IMR-90 (cell line): ENCODE measurements around the gene PELO. TPM values are rescaled to one million over a fixed set of nuclear protein-coding genes. Genes with fewer than 3 reads are reported as not detected.

ENCODE experiments used
- ATAC-seq: fragments of 200-7000 bp; cut with Tn5 transposase; 2 replicates; pipeline ENCODE4 v1.9.1; 2020; ENCODE audit warnings: low read depth, mild to moderate bottlenecking, moderate library complexity
- BruUV-seq: library from RNA; stranded (reverse); fragments of 400-500 nt; replicated peaks from 2 replicates; lab custom pipeline; 2021; lab: Mats Ljungman, UMichigan
- CTCF ChIA-PET: fragments of 300-600 bp; formaldehyde crosslinking; extraction: SDS; loops from one replicate; lab custom pipeline; 2021; ENCODE audit warnings: antibody characterized with exemption; lab: Yijun Ruan, JAX
- POLR2A ChIA-PET: fragments of 300-600 bp; sonication (Branson Sonifier 250); formaldehyde crosslinking; loops from one replicate; lab custom pipeline; 2022; ENCODE audit warnings: antibody characterized with exemption; ENCODE audit not compliant: unreplicated experiment; lab: Charles Lee
- DNase-seq: peaks from one replicate; pipeline ENCODE4 v3.0.0; 2013
- H2AFZ ChIP-seq: replicated peaks from 2 replicates; pipeline ENCODE3; 2013; ENCODE audit warnings: low read length, mild to moderate bottlenecking; ENCODE audit not compliant: poor library complexity
- H2AK5ac ChIP-seq: 2 replicates; pipeline ENCODE4 v1.6.1; 2013; ENCODE audit warnings: low read depth, low read length, inconsistent platforms
- H2AK9ac ChIP-seq: replicated peaks from 2 replicates; pipeline ENCODE3; 2013; ENCODE audit warnings: mild to moderate bottlenecking, low read depth, low read length, moderate library complexity; ENCODE audit not compliant: poor library complexity
- H2BK120ac ChIP-seq: 2 replicates; pipeline ENCODE4 v1.6.1; 2013; ENCODE audit warnings: low read depth, low read length, inconsistent platforms
- H2BK15ac ChIP-seq: 3 replicates; pipeline ENCODE4 v1.6.1; 2013; ENCODE audit warnings: low read depth, low read length, inconsistent platforms
- H2BK20ac ChIP-seq: 2 replicates; pipeline ENCODE4 v1.6.1; 2013; ENCODE audit warnings: low read depth, mild to moderate bottlenecking, inconsistent platforms, low read length, moderate library complexity
- H2BK5ac ChIP-seq: 2 replicates; pipeline ENCODE4 v1.6.1; 2013; ENCODE audit warnings: mild to moderate bottlenecking, low read depth, low read length, inconsistent platforms; ENCODE audit not compliant: poor library complexity, severe bottlenecking
- H3K14ac ChIP-seq: replicated peaks from 2 replicates; pipeline ENCODE4 v1.6.1; 2013; ENCODE audit warnings: low read depth, low read length, inconsistent platforms
- H3K18ac ChIP-seq: 2 replicates; pipeline ENCODE4 v1.6.1; 2013; ENCODE audit warnings: low read depth, low read length, control low read depth
- H3K23ac ChIP-seq: 2 replicates; pipeline ENCODE4 v1.6.1; 2013; ENCODE audit warnings: low read depth, low read length, inconsistent platforms
- H3K27ac ChIP-seq: 2 replicates; pipeline ENCODE4 v1.5.1; 2013; ENCODE audit warnings: mild to moderate bottlenecking, control low read depth, low read length; ENCODE audit not compliant: insufficient read depth
- H3K27me3 ChIP-seq: 2 replicates; pipeline ENCODE4 v1.6.1; 2013; ENCODE audit warnings: low read length; ENCODE audit not compliant: control insufficient read depth, insufficient read depth
- H3K36me3 ChIP-seq: 2 replicates; pipeline ENCODE4 v1.6.1; 2013; ENCODE audit warnings: low read length, mixed read lengths; ENCODE audit not compliant: control insufficient read depth, insufficient read depth
- H3K4ac ChIP-seq: 2 replicates; pipeline ENCODE4 v1.6.1; 2013; ENCODE audit warnings: low read depth, low read length, inconsistent platforms
- H3K4me1 ChIP-seq: 2 replicates; pipeline ENCODE4 v1.6.1; 2013; ENCODE audit warnings: low read length, mixed read lengths; ENCODE audit not compliant: control insufficient read depth, insufficient read depth
- H3K4me2 ChIP-seq: 2 replicates; pipeline ENCODE4 v1.6.1; 2013; ENCODE audit warnings: low read depth, mild to moderate bottlenecking, control low read depth, low read length, moderate library complexity
- H3K4me3 ChIP-seq: 2 replicates; pipeline ENCODE4 v1.5.1; 2013; ENCODE audit warnings: low read depth, mild to moderate bottlenecking, control low read depth, low read length, moderate library complexity; ENCODE audit not compliant: insufficient read depth
- H3K56ac ChIP-seq: 2 replicates; pipeline ENCODE4 v1.6.1; 2013; ENCODE audit warnings: low read length, inconsistent platforms; ENCODE audit not compliant: insufficient read depth; ENCODE audit errors: extremely low read depth
- H3K79me1 ChIP-seq, 2 experiments: 2 replicates each; pipeline ENCODE4 v1.6.1; 2013; ENCODE audit warnings: low read length in 2 of 2, inconsistent platforms in 1 of 2, low read depth in 1 of 2
- H3K9ac ChIP-seq: 2 replicates; pipeline ENCODE4 v1.6.1; 2013; ENCODE audit warnings: low read depth, low read length, control low read depth
- H3K9me1 ChIP-seq: 2 replicates; pipeline ENCODE4 v1.6.1; 2013; ENCODE audit warnings: low read length, inconsistent platforms; ENCODE audit not compliant: insufficient read depth
- H3K9me3 ChIP-seq: 2 replicates; pipeline ENCODE4 v1.6.1; 2013; ENCODE audit warnings: low read length; ENCODE audit not compliant: control insufficient read depth, insufficient read depth
- H4K20me1 ChIP-seq: 2 replicates; pipeline ENCODE4 v1.6.1; 2013; ENCODE audit warnings: low read length, inconsistent platforms; ENCODE audit not compliant: insufficient read depth
- H4K5ac ChIP-seq: 2 replicates; pipeline ENCODE4 v1.6.1; 2013; ENCODE audit warnings: mild to moderate bottlenecking, low read depth, low read length, control low read depth
- H4K8ac ChIP-seq, 2 experiments: 2 replicates each; pipeline ENCODE4 v1.6.1; 2013; ENCODE audit warnings: low read depth in 2 of 2, low read length in 2 of 2, control low read depth in 1 of 2, inconsistent platforms in 1 of 2
- H4K91ac ChIP-seq: 2 replicates; pipeline ENCODE4 v1.6.1; 2013; ENCODE audit warnings: low read depth, low read length, inconsistent platforms; ENCODE audit not compliant: insufficient read depth
- BHLHE40 ChIP-seq: fragments of 150-350 bp; IDR thresholded peaks from 2 replicates; pipeline ENCODE4 v1.6.1; 2016; ENCODE audit warnings: mild to moderate bottlenecking, low read depth, low read length
- CHD1 ChIP-seq: IDR thresholded peaks from 2 replicates; pipeline ENCODE4 v1.6.1; 2012; ENCODE audit warnings: low read depth, low read length, improper control_type of control experiment
- FOS ChIP-seq: fragments of 150-350 bp; IDR thresholded peaks from 2 replicates; pipeline ENCODE4 v1.6.1; 2016; ENCODE audit warnings: low read depth, low read length
- MAFK ChIP-seq: IDR thresholded peaks from 2 replicates; pipeline ENCODE4 v1.6.1; 2012; ENCODE audit warnings: low read depth, low read length, improper control_type of control experiment
- MAZ ChIP-seq: IDR thresholded peaks from 2 replicates; pipeline ENCODE4 v1.6.1; 2012; ENCODE audit warnings: low read depth, mild to moderate bottlenecking, low read length, improper control_type of control experiment, moderate library complexity, borderline replicate concordance
- NFE2L2 ChIP-seq: fragments of 150-350 bp; IDR thresholded peaks from 2 replicates; pipeline ENCODE4 v1.6.1; 2016; ENCODE audit warnings: low read depth, mild to moderate bottlenecking, low read length
- RAD21 ChIP-seq: IDR thresholded peaks from 2 replicates; pipeline ENCODE4 v1.6.1; 2012; ENCODE audit warnings: low read length, improper control_type of control experiment
- RCOR1 ChIP-seq: IDR thresholded peaks from 2 replicates; pipeline ENCODE4 v1.6.1; 2012; ENCODE audit warnings: mild to moderate bottlenecking, low read length, improper control_type of control experiment; ENCODE audit not compliant: insufficient replicate concordance
- RFX5 ChIP-seq: IDR thresholded peaks from 2 replicates; pipeline ENCODE4 v1.8.0; 2012; ENCODE audit warnings: low read depth, mild to moderate bottlenecking, low read length, moderate library complexity
- SMC3 ChIP-seq: fragments of 150-350 bp; IDR thresholded peaks from 2 replicates; pipeline ENCODE4 v1.6.1; 2016; ENCODE audit warnings: low read depth, mild to moderate bottlenecking, antibody characterized with exemption, low read length, moderate library complexity
- dilution Hi-C: fragments of 300-500 bp; cut with HindIII; formaldehyde crosslinking; loops from one replicate; pipeline ENCODE4 v1.14.3; 2018; ENCODE audit warnings: low sequenced_read_pairs; ENCODE audit not compliant: unreplicated experiment
- in situ Hi-C: fragments of 300-500 bp; cut with MboI; formaldehyde crosslinking; loops from 3 replicates; pipeline ENCODE4 v1.14.3; 2019; ENCODE audit warnings: low sequenced_read_pairs, inconsistent platforms, mixed read lengths
- intact Hi-C: fragments of 100-400 bp; cut with micrococcal nuclease; formaldehyde crosslinking; loops from 2 replicates; pipeline ENCODE4 v1.10.0; 2022
- polyA plus RNA-seq, 3 experiments: library from polyadenylated mRNA; depleted of rRNA; stranded (reverse); fragments of >200 nt; gene quantifications; 2 replicates each; pipeline ENCODE4 v1.2.3, GENCODE V29; 2012; ENCODE audit warnings: low replicate concordance in 1 of 3
- total RNA-seq: library from RNA; depleted of rRNA; stranded (reverse); fragments of >200 nt; gene quantifications from 2 replicates; pipeline ENCODE4 v1.2.3, GENCODE V29; 2012
- TF ChIP-seq, protein P1 (sequence below): fragments of 150-350 bp; IDR thresholded peaks from 2 replicates; pipeline ENCODE4 v1.6.1; 2016; ENCODE audit warnings: low read depth, mild to moderate bottlenecking, low read length, moderate library complexity, borderline replicate concordance
- TF ChIP-seq, protein P2 (sequence below): fragments of 150-350 bp; IDR thresholded peaks from 2 replicates; pipeline ENCODE4 v1.6.1; 2017; ENCODE audit warnings: mild to moderate bottlenecking, antibody characterized with exemption, low read length, low read depth

Gene PELO
- total and polyA plus RNA-seq, 2 of the 4 experiments (the other 2 are of a cell fraction) = 42.4 to 48.9 TPM

DNA sequence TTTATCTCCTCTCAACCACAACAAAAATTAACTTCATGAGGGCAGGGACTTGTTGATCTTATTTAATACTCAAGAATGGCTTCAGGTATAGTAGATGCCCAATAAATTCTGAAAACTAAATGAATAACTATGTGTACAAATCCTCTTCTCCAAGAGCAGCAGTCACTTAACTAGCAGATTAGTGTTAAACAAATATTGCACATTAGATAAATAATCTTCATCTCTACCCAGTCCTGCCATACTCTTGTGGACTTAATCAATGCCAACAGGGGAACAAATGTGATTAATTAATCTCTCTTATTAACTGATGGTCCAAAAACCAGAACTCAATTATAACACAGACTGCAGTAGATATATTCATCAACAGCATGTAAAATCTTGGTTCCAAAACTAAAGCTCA, 15.0 kb upstream of the PELO start:
- Histone ChIP-seq H4K20me1 (no peaks in the 10 kb centered on the region), H3K4me3 (no peak overlapping the region), H2BK5ac (no peak overlapping the region), H3K9me1 (no peaks in the 10 kb centered on the region), H3K4ac (no peak overlapping the region), H2BK120ac (no peak overlapping the region), H3K18ac (no peak overlapping the region), H2AK5ac (no peak overlapping the region), H3K4me2 (no peak overlapping the region), H3K23ac (no peak overlapping the region), H2AK9ac (no peak overlapping the region), H3K9me3 (no peaks in the 10 kb centered on the region), H3K27me3 (no peaks in the 10 kb centered on the region), H3K4me1 (no peaks in the 10 kb centered on the region), H2BK20ac (no peak overlapping the region), H3K36me3 (no peaks in the 10 kb centered on the region), H3K27ac (no peak overlapping the region), H2AFZ (no peak overlapping the region), H2BK15ac (no peak overlapping the region), H3K56ac (no peak overlapping the region), H4K8ac (no peak overlapping the region), H4K5ac (no peak overlapping the region), H3K9ac (no peak overlapping the region), H3K79me1 (no peaks in the 10 kb centered on the region), H4K91ac (no peak overlapping the region), H3K14ac (no peak overlapping the region)
- ATAC-seq (no peak), DNase-seq (no peak)
- in situ Hi-C loops = no loop called here
- no TSS peak for BruUV-seq
- CTCF ChIA-PET = no interaction called here
- dilution Hi-C loops = no loop called here
- TF ChIP-seq RCOR1 = no peak
- no peak for TF ChIP-seq FOS
- no peak for TF ChIP-seq MAFK
- no peak for TF ChIP-seq CHD1
- TF ChIP-seq, protein P1, sequence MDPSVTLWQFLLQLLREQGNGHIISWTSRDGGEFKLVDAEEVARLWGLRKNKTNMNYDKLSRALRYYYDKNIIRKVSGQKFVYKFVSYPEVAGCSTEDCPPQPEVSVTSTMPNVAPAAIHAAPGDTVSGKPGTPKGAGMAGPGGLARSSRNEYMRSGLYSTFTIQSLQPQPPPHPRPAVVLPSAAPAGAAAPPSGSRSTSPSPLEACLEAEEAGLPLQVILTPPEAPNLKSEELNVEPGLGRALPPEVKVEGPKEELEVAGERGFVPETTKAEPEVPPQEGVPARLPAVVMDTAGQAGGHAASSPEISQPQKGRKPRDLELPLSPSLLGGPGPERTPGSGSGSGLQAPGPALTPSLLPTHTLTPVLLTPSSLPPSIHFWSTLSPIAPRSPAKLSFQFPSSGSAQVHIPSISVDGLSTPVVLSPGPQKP = no peak
- no peak for TF ChIP-seq SMC3
- no peak for TF ChIP-seq MAZ
- no peak for TF ChIP-seq RFX5
- TF ChIP-seq, protein P2, sequence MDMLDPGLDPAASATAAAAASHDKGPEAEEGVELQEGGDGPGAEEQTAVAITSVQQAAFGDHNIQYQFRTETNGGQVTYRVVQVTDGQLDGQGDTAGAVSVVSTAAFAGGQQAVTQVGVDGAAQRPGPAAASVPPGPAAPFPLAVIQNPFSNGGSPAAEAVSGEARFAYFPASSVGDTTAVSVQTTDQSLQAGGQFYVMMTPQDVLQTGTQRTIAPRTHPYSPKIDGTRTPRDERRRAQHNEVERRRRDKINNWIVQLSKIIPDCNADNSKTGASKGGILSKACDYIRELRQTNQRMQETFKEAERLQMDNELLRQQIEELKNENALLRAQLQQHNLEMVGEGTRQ = no peak
- no peak for TF ChIP-seq NFE2L2
- no peak for TF ChIP-seq RAD21
- TF ChIP-seq BHLHE40 = no peak
- POLR2A ChIA-PET = no interaction called here
- intact Hi-C loops = no loop called here
